ENCODE results near the gene AIRE. TPM values are rescaled to one million over a fixed set of nuclear protein-coding genes. Genes with fewer than 3 reads are reported as not detected.

Gene AIRE
- total RNA-seq, 1 experiment from 2014 or later: 0.17 TPM

- Histone ChIP-seq H3K4me1 (ENCODE audit: insufficient read depth, low read length) (no peaks in the 10 kb centered on the region), H2AFZ (ENCODE audit: low read length) (no peak overlapping the region), H2BK15ac (ENCODE audit: low read depth, low read length) (no peak overlapping the region), H4K5ac (ENCODE audit: insufficient read length, low read depth, low read length) (no peak overlapping the region), H2BK5ac (ENCODE audit: insufficient read length, low read length) (no peak overlapping the region), H4K20me1 (ENCODE audit: control insufficient read depth, insufficient read depth, insufficient read length) (no peaks in the 10 kb centered on the region), H3T11ph (ENCODE audit: low read length) (no peak overlapping the region), H3K9me3 (ENCODE audit: control insufficient read depth, low read depth, low read length) (no peaks in the 10 kb centered on the region), H3K23ac (ENCODE audit: insufficient read length, low read depth, low read length) (no peak overlapping the region), H3K23me2 (ENCODE audit: insufficient read length, low read depth, low read length, poor library complexity, severe bottlenecking) (no peaks in the 10 kb centered on the region), H2BK20ac (ENCODE audit: low read depth, low read length, poor library complexity, severe bottlenecking) (no peak overlapping the region), H3K14ac (ENCODE audit: insufficient read depth, low read length) (no peak overlapping the region), H3K79me1 (ENCODE audit: insufficient read depth, low read depth, low read length, poor library complexity, severe bottlenecking) (no peaks in the 10 kb centered on the region), H3K27ac (ENCODE audit: insufficient read length, low read depth, low read length) (no peak overlapping the region), H3K4me2 (ENCODE audit: insufficient read depth, insufficient read length, low read length) (no peak overlapping the region), H3K56ac (ENCODE audit: insufficient read length, low read depth, low read length) (no peak overlapping the region), H2BK120ac (ENCODE audit: low read depth, low read length, poor library complexity, severe bottlenecking) (no peak overlapping the region), H4K91ac (ENCODE audit: insufficient read length, low read depth, low read length) (no peak overlapping the region), H3K4ac (ENCODE audit: low read depth, low read length) (no peak overlapping the region), H3K9ac (ENCODE audit: extremely low read depth, insufficient read length, low read length) (no peak overlapping the region), H3K27me3 (ENCODE audit: insufficient read depth, low read length) (no peaks in the 10 kb centered on the region), H3K18ac (ENCODE audit: insufficient read length, low read depth, low read length) (no peak overlapping the region), H3K79me2 (ENCODE audit: insufficient read depth, low read length) (no peaks in the 10 kb centered on the region), H2BK12ac (ENCODE audit: insufficient read length, low read depth, low read length) (no peak overlapping the region), H2AK5ac (ENCODE audit: insufficient read length, low read length) (no peak overlapping the region), H4K8ac (replicated peaks; ENCODE audit: insufficient read length, low read depth, low read length) (no peak overlapping the region)
- Mint-ChIP-seq H3K27me3 (ENCODE audit: low read depth) (no peaks in the 10 kb centered on the region), H3K9me3 (no peaks in the 10 kb centered on the region), H3K27ac (peak overlapping the region in 1 of 3 experiments; percentile 89; a peak in 2 of 7 replicates), H3K36me3 (ENCODE audit: insufficient read depth in 1 of 3, low read depth in 3 of 3) (peaks cover 8 to 27% (median 25%) of the 10 kb centered on the region in 3 experiments), H3K4me3 (no peak overlapping the region), H3K4me1 (no peaks in the 10 kb centered on the region)
- no peak for TF ChIP-seq CTCF (conservative IDR thresholded peaks at IDR 0.05)
- WGBS (ENCODE audit: extremely low coverage, insufficient read length, low lambda C conversion rate): no CpG with 5 or more reads among the region's 16 CpGs
- no peak for DNase-seq
Measured at GRCh38 chr21:44315691-44316203, 30.1 kb downstream of the AIRE start.
